Stomach (tissue), 4 donors: ENCODE data around the gene GNPAT.

Experiments
- EP300 ChIP-seq: sonication (generic); formaldehyde crosslinking; IDR thresholded peaks from one replicate; pipeline ENCODE4 v1.6.1; 2017; ENCODE audit warnings: antibody characterized with exemption
- POLR2A ChIP-seq, 4 donors: fragments of 450-650 bp; IDR thresholded peaks; one replicate each; pipeline ENCODE4 v1.6.1; 2016; ENCODE audit warnings: antibody characterized with exemption in 4 of 4, control low read depth in 2 of 4, mild to moderate bottlenecking in 1 of 4, moderate library complexity in 1 of 4
- TF ChIP-seq, protein P1 (sequence below), 7 experiments: fragments of 450-650 bp in 4 of 7; fragments of 200-600 bp in 3 of 7; sonication (generic) in 3 of 7; IDR thresholded peaks; one replicate each; pipeline ENCODE4 v1.5.1; 2016 to 2019; ENCODE audit warnings: antibody characterized with exemption in 7 of 7, control low read depth in 2 of 7, mild to moderate bottlenecking in 1 of 7

DNA sequence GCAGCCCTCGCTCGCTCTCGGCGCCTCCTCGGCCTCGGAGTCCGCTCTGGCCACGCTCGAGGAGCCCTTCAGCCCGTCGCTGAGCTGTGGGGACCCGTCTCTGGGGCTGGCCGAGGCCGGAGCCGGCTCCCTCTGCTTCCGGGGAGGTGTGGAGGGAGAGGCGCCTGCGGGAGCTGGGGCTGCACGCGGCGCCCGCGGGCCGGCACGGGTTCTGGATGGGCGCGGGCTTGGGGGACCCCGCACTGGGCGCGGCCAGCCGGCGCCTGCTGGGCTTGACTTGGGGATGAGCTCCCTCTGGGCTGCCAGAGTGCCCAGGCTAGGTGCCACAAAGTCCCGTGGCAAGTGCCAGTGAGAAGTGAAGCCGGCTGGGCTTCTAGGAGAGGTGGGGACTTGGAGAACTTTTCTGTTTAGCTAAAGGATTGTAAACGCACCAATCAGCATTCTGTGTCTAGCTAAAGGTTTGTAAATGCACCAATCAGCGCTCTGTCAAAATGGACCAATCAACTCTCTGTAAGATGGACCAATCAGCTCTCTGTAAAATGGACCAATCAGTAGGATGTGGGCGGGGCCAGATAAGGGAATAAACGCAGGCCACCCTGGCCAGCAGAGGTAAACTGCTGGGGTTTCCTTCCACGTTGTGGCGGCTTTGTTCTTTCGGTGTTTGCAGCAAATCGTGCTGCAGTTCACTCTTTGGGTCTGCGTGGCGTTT, 76.4 kb downstream of the GNPAT start:
- TF ChIP-seq POLR2A (IDR thresholded peaks at IDR 0.05) (no peak), EP300 (no peak)
- TF ChIP-seq, protein P1, sequence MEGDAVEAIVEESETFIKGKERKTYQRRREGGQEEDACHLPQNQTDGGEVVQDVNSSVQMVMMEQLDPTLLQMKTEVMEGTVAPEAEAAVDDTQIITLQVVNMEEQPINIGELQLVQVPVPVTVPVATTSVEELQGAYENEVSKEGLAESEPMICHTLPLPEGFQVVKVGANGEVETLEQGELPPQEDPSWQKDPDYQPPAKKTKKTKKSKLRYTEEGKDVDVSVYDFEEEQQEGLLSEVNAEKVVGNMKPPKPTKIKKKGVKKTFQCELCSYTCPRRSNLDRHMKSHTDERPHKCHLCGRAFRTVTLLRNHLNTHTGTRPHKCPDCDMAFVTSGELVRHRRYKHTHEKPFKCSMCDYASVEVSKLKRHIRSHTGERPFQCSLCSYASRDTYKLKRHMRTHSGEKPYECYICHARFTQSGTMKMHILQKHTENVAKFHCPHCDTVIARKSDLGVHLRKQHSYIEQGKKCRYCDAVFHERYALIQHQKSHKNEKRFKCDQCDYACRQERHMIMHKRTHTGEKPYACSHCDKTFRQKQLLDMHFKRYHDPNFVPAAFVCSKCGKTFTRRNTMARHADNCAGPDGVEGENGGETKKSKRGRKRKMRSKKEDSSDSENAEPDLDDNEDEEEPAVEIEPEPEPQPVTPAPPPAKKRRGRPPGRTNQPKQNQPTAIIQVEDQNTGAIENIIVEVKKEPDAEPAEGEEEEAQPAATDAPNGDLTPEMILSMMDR (IDR thresholded peaks at IDR 0.05) = no peak
